ENCODE data around the gene AGXT2.
"Not testable (repeated sequence)": the region's sequence is repeated elsewhere in the genome, so short reads cannot be mapped to it uniquely, and the experiment has no call there.

The AGXT2 gene

DNA sequence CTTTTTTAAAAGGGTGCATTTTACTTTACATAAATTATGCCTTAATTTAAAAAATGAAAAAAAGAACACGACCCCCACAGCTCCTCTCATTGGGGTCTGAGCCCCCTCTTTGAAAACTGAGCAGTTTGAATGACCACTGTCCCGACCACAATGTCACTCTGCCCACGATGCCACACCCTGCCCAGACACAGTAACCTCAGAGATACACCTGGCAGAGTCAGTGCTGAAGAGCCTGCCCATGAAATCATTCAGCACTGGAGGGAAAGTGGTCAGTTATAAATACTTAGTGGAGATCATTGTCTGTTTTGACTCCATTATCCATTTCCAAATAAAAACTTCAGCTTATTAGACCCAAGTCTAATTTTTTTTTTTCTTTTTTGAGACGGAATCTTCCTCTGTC lies 69.1 kb downstream of the AGXT2 start:
- intact Hi-C loops (cut with DNase I) = no loop called here
- no peak for DNase-seq

GRCh38 chr5:34977934-34978613 lies 69.7 kb downstream of the AGXT2 start:
- intact Hi-C loops (cut with DNase I) = no loop called here
- no peak for DNase-seq

- intact Hi-C loops (cut with DNase I) = no loop called here
- no peak for DNase-seq
These were observed 71.4 kb downstream of the AGXT2 start for GRCh38 chr5:34976347-34976746.

- intact Hi-C loops (cut with DNase I) = not testable (repeated sequence)
These were observed 76.1 kb downstream of the AGXT2 start for GRCh38 chr5:34971655-34972054.

GRCh38 chr5:34970552-34970951 lies 77.2 kb downstream of the AGXT2 start:
- no peak for DNase-seq
- intact Hi-C loops (cut with DNase I) = no loop called here

More at GRCh38 chr5:34971655-34972054, 76.1 kb downstream of the AGXT2 start:
- DNase-seq = not testable (repeated sequence)

DNA sequence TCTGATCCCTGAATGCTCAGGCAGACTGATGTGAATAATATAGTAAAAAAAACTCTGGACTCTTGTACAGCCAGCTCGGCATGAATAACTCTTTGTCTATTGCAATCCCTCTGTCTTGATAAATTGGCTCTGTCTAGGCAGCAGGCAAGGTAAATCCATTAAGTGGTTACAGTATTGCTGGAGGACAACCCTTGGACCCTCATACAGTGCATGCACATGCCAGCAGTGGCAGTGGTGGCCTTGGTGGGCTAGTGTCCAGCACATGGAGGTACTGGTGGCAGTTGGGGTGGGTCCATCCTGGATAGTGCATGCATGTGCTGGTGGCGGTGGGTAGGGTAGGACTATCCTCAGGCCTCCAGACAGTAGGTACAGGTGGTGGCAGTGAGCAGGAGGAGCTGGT lies 79.5 kb downstream of the AGXT2 start:
- intact Hi-C loops (cut with DNase I) = no loop called here
- DNase-seq = no peak

DNA sequence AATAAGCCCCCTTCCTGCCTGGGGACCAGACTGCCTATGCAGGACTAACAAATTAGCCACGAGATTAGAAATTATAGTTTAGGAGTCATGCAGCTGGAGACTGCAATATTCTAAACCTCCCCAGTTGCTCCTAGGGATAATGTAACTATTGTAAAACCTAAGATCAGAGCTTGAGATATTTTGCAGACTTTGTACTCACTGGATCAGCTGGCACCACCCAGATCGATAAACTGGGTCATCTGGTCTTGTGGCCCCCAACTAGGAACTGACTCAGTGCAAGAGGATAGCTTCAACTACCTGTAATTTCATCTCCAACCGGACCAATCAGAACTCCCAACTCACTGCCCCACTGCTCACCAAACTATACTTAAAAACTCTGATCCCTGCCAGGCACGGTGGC lies 80.2 kb downstream of the AGXT2 start:
- DNase-seq = no peak

DNA sequence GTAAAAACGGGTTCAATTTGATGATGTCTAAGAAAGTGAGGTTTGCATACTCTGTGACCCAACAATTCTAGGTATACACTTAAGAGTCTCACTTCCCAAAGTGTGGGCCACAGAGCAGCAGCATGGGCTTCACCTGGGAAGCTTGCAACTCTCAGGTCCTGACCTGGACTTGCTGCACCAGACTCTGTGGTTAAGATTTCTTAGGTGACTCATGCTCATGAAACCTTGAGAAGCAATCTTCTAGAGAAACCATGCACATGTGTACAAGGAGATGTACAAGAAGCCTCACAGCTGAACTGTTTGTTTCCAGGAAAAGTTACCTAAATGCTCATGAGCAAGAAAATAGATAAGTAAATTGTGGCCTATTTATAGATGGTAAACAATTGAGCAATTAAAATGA lies 88.4 kb downstream of the AGXT2 start:
- intact Hi-C loops (cut with DNase I) = no loop called here
- DNase-seq = no peak

More for the DNA sequence above, 80.2 kb downstream of the AGXT2 start:
- intact Hi-C loops (cut with DNase I) = no loop called here

- intact Hi-C loops (cut with DNase I) = no loop called here
- no peak for DNase-seq
These were observed 89.7 kb downstream of the AGXT2 start for GRCh38 chr5:34957857-34958690.

DNA sequence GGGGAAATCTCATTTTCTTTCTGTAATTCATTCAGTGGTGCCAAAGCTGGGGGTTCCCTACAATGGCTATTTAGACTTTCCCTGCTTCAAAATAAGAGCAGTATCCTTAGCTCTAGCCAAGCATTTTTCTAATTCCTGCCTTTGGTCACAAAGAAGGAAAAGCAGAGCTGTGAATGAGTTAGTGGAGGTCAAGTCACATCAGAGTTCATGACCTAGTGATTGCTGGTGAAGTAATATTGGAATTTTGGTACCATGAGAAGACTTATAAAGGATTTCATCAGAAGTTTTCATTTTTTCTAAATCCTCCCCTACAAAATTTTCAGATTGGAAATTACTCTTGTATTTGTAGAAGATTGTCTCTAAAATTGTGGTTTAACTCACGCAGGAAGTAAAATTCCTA lies 90.4 kb downstream of the AGXT2 start:
- intact Hi-C loops (cut with DNase I) = no loop called here
- DNase-seq = no peak

All from posterior cingulate gyrus (tissue), 11 donors.